GM19438 (cell line): ENCODE results near the gene FKBP9.
A peak's percentile ranks its signal among the peaks of the same experiment; 100 is the strongest.
"Not testable (repeated sequence)": the region's sequence is repeated elsewhere in the genome, so short reads cannot be mapped to it uniquely, and the experiment has no call there.

Experiments used
- ATAC-seq: cut with Tn5 transposase; IDR thresholded peaks from one replicate; pipeline ENCODE4 v1.9.1; 2021; ENCODE audit warnings: low read depth; ENCODE audit not compliant: unreplicated experiment

The FKBP9 gene

GRCh38 chr7:32957326-32958045, at the start of gene FKBP9:
Gene FKBP9, plus strand, starts transcription at chr7:32957440. Its CDS starts 134 bp downstream, at chr7:32957574.
- ATAC-seq: peak; percentile 84

- no peak for ATAC-seq
These were observed 47.0 kb upstream of the FKBP9 start for GRCh38 chr7:32910195-32910594.

- no peak for ATAC-seq
These were observed 43.1 kb upstream of the FKBP9 start for GRCh38 chr7:32914184-32914583.

GRCh38 chr7:32915041-32915536, 42.2 kb upstream of the FKBP9 start:
- no peak for ATAC-seq

GRCh38 chr7:32916006-32916405, 41.2 kb upstream of the FKBP9 start:
- no peak for ATAC-seq

- ATAC-seq: not testable (repeated sequence)
These were observed 40.2 kb upstream of the FKBP9 start for GRCh38 chr7:32916994-32917393.

GRCh38 chr7:32921896-32922295, 35.3 kb upstream of the FKBP9 start:
- ATAC-seq: no peak

- no peak for ATAC-seq
These were observed 28.4 kb upstream of the FKBP9 start for GRCh38 chr7:32928785-32929298.

GRCh38 chr7:32929430-32930143, 27.7 kb upstream of the FKBP9 start:
- ATAC-seq: no peak

- no peak for ATAC-seq
These were observed 26.9 kb upstream of the FKBP9 start for GRCh38 chr7:32930378-32930777.

- ATAC-seq: no peak
These were observed 21.7 kb upstream of the FKBP9 start for GRCh38 chr7:32935558-32935957.

- no peak for ATAC-seq
These were observed 20.6 kb upstream of the FKBP9 start for GRCh38 chr7:32936689-32937088.

- ATAC-seq: no peak
These were observed 19.7 kb upstream of the FKBP9 start for GRCh38 chr7:32937344-32938174.

- ATAC-seq: no peak
These were observed 16.1 kb upstream of the FKBP9 start for GRCh38 chr7:32941181-32941580.

- no peak for ATAC-seq
These were observed 15.4 kb upstream of the FKBP9 start for GRCh38 chr7:32941681-32942414.

- peak; percentile 86 for ATAC-seq
These were observed 14.6 kb upstream of the FKBP9 start for GRCh38 chr7:32942415-32943251.

- ATAC-seq: no peak
These were observed 13.8 kb upstream of the FKBP9 start for GRCh38 chr7:32943252-32944030.

GRCh38 chr7:32947420-32947983, 9.7 kb upstream of the FKBP9 start:
- no peak for ATAC-seq
